Caco-2 (cell line): Measurements from ENCODE around the gene ZNF316. TPM values are rescaled to one million over a fixed set of nuclear protein-coding genes. Genes with fewer than 3 reads are reported as not detected.

Experiments
- BruUV-seq: library from RNA; stranded (reverse); fragments of 400-500 nt; replicated peaks from 2 replicates; lab custom pipeline; 2021; lab: Mats Ljungman, UMichigan
- CTCF ChIA-PET: fragments of 300-600 bp; sonication (Branson Sonifier 250); formaldehyde crosslinking; loops from one replicate; lab custom pipeline; 2022; ENCODE audit warnings: antibody characterized with exemption; lab: Charles Lee
- POLR2A ChIA-PET: fragments of 300-600 bp; sonication (Branson Sonifier 250); formaldehyde crosslinking; loops from one replicate; lab custom pipeline; 2022; ENCODE audit warnings: antibody characterized with exemption; lab: Charles Lee
- DNase-seq, 2 experiments: peaks; one replicate each; pipeline versions ENCODE4 v3.0.0 to v3.0.0-alpha.2; 2020 to 2022
- H3K27me3 ChIP-seq: replicated peaks from 2 replicates; pipeline ENCODE4 v1.6.0; 2011; ENCODE audit warnings: low read length; ENCODE audit not compliant: control insufficient read depth, insufficient read depth
- H3K36me3 ChIP-seq: 2 replicates; pipeline ENCODE4 v1.5.1; 2011; ENCODE audit warnings: low read length; ENCODE audit not compliant: control insufficient read depth, insufficient read depth
- H3K4me1 ChIP-seq: fragments of 250-450 bp; sonication (Bioruptor Pico); 2 replicates; pipeline ENCODE4 v1.5.1; 2020; ENCODE audit warnings: mild to moderate bottlenecking
- H3K4me3 ChIP-seq: 2 replicates; pipeline ENCODE4 v1.5.1; 2011; ENCODE audit warnings: low read depth, mild to moderate bottlenecking, control low read depth, low read length
- H3K9me3 ChIP-seq: fragments of 250-450 bp; sonication (Bioruptor Pico); 2 replicates; pipeline ENCODE4 v1.5.1; 2020; ENCODE audit warnings: mild to moderate bottlenecking, moderate library complexity
- H3K27ac Mint-ChIP-seq: one replicate; pipeline ENCODE4 v1.8.0; 2022; ENCODE audit warnings: mixed read lengths; ENCODE audit not compliant: unreplicated experiment
- H3K27me3 Mint-ChIP-seq: one replicate; pipeline ENCODE4 v1.8.0; 2022; ENCODE audit warnings: mixed read lengths; ENCODE audit not compliant: insufficient read depth, unreplicated experiment
- H3K36me3 Mint-ChIP-seq: one replicate; pipeline ENCODE4 v1.8.0; 2022; ENCODE audit warnings: mild to moderate bottlenecking, mixed read lengths; ENCODE audit not compliant: insufficient read depth, unreplicated experiment
- H3K4me1 Mint-ChIP-seq: one replicate; pipeline ENCODE4 v1.8.0; 2022; ENCODE audit warnings: low read depth, mixed read lengths; ENCODE audit not compliant: unreplicated experiment
- H3K4me3 Mint-ChIP-seq: one replicate; pipeline ENCODE4 v1.8.0; 2022; ENCODE audit warnings: mild to moderate bottlenecking, moderate library complexity, mixed read lengths; ENCODE audit not compliant: unreplicated experiment
- H3K9me3 Mint-ChIP-seq: one replicate; pipeline ENCODE4 v1.8.0; 2022; ENCODE audit warnings: mixed read lengths; ENCODE audit not compliant: unreplicated experiment
- intact Hi-C: fragments of 100-400 bp; cut with micrococcal nuclease; formaldehyde crosslinking; loops from one replicate; pipeline ENCODE4 v1.10.0; 2022; ENCODE audit not compliant: unreplicated experiment
- total RNA-seq: library from RNA; stranded (reverse); gene quantifications from 2 replicates; pipeline ENCODE4 v1.2.3, GENCODE V29; 2022
- TF ChIP-seq, protein P1 (sequence below), 2 experiments: fragments of 200-600 bp in 1 of 2; IDR thresholded peaks; 1 replicate in 1 of 2; 2 replicates in 1 of 2; pipeline versions ENCODE4 v1.5.1 to v1.8.0; 2011 to 2022; ENCODE audit warnings: antibody characterized with exemption in 1 of 2, control low read depth in 1 of 2, inconsistent platforms in 1 of 2, low read depth in 1 of 2, low read length in 1 of 2, mild to moderate bottlenecking in 1 of 2, moderate library complexity in 1 of 2; ENCODE audit not compliant: insufficient read depth in 1 of 2, severe bottlenecking in 1 of 2, unreplicated experiment in 1 of 2

Gene ZNF316
- total RNA-seq, 1 experiment from 2014 or later: 34.3 TPM

DNA sequence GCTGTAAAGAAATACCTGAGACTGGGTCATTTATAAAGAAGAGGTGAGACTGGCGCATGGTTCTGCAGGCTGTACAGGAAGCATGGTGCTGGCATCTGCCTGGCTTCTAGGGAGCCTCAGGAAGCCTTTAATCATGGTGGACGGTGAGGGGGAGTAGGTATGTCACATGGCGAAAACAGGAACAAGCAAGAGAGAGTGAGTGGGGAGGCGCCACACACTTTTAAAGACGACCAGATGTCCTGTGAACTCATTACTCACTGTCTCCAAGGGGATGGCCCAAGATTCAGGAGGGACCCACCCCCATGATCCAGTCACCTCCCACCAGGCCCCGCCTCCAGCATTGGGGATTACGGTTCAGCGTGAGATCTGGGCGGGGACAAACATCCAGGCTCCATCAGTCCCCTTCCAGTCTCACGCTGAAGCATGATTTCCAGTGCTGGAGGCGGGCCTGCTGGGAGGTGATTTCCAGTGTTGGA, 3.2 kb downstream of the ZNF316 start:
- Mint-ChIP-seq H3K36me3 (peaks cover 27% of the 10 kb centered on the region), H3K4me3 (no peak overlapping the region), H3K4me1 (peaks cover 11% of the 10 kb centered on the region), H3K9me3 (no peaks in the 10 kb centered on the region), H3K27me3 (no peaks in the 10 kb centered on the region), H3K27ac (no peak overlapping the region)
- CTCF ChIA-PET: interaction anchor here (0.6 kb wide), 1 partner anchor 1507 kb away, joined by 3 read pairs; no protein-coding TSS in a partner anchor
- Histone ChIP-seq H3K27me3 (no peaks in the 10 kb centered on the region), H3K4me1 (peaks cover 4% of the 10 kb centered on the region), H3K9me3 (no peaks in the 10 kb centered on the region), H3K4me3 (no peak overlapping the region), H3K36me3 (peaks cover 5% of the 10 kb centered on the region)
- no peak for DNase-seq
- intact Hi-C loops: no loop called here
- TF ChIP-seq, protein P1, sequence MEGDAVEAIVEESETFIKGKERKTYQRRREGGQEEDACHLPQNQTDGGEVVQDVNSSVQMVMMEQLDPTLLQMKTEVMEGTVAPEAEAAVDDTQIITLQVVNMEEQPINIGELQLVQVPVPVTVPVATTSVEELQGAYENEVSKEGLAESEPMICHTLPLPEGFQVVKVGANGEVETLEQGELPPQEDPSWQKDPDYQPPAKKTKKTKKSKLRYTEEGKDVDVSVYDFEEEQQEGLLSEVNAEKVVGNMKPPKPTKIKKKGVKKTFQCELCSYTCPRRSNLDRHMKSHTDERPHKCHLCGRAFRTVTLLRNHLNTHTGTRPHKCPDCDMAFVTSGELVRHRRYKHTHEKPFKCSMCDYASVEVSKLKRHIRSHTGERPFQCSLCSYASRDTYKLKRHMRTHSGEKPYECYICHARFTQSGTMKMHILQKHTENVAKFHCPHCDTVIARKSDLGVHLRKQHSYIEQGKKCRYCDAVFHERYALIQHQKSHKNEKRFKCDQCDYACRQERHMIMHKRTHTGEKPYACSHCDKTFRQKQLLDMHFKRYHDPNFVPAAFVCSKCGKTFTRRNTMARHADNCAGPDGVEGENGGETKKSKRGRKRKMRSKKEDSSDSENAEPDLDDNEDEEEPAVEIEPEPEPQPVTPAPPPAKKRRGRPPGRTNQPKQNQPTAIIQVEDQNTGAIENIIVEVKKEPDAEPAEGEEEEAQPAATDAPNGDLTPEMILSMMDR (IDR thresholded peaks at IDR 0.05; ENCODE audit: insufficient read depth in 1 of 2, low read depth in 1 of 2, low read length in 1 of 2, severe bottlenecking in 1 of 2, unreplicated experiment in 1 of 2): no peak
- POLR2A ChIA-PET: no interaction called here
- BruUV-seq: no TSS peak

DNA sequence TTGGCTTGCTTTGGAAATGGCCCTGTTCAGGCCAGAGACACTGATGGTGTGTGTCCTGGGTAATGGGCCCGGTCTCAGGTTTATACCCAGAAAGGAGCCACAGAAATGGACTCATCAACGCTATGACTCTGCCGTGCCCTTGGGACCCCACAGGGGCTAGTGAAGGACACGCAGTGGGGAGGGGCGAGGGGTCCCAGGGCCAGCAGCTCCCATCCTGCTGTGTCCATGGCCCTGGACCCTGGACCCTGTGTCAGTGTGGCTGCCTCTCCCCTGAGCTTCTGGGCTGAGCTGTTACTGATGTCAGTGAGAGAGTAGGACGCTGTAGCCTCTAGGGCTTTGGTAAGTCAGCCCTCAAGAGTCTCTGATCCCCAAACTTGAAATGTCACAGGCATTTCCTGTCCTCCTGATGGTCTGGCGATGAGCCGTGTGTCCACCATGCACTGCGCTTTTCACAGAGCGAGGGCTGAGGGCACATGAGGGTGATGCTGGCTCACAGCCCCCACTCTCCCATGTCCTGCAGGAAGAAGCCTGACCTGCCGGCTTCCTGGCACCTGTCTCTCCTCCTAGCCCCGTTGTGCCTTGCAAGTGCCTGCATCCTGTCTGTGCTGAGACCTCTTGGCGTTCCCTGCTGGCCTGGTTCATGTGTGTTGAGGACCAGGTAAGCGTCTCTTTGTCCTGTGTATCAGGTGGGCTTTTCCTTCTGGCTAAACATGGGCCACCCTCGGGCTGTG, 4.4 kb downstream of the ZNF316 start:
- intact Hi-C loops: no loop called here
- H3K36me3 ChIP-seq: peaks cover 5% of the 10 kb centered on the region
- H3K4me1 ChIP-seq: peaks cover under 1% of the 10 kb centered on the region; the same call in 1 of the 2 replicates
- no peak overlapping the region for H3K27ac Mint-ChIP-seq
- H3K4me3 Mint-ChIP-seq: no peak overlapping the region
- BruUV-seq: no TSS peak
- H3K36me3 Mint-ChIP-seq: peaks cover 36% of the 10 kb centered on the region
- no peak overlapping the region for H3K4me3 ChIP-seq
- H3K27me3 Mint-ChIP-seq: no peaks in the 10 kb centered on the region
- TF ChIP-seq, protein P1 (IDR thresholded peaks at IDR 0.05; ENCODE audit: insufficient read depth in 1 of 2, low read depth in 1 of 2, low read length in 1 of 2, severe bottlenecking in 1 of 2, unreplicated experiment in 1 of 2): no peak
- no peaks in the 10 kb centered on the region for H3K9me3 Mint-ChIP-seq
- CTCF ChIA-PET: no interaction called here
- H3K9me3 ChIP-seq: no peaks in the 10 kb centered on the region
- peaks cover 11% of the 10 kb centered on the region for H3K4me1 Mint-ChIP-seq
- POLR2A ChIA-PET: no interaction called here
- no peaks in the 10 kb centered on the region for H3K27me3 ChIP-seq
- no peak for DNase-seq

DNA sequence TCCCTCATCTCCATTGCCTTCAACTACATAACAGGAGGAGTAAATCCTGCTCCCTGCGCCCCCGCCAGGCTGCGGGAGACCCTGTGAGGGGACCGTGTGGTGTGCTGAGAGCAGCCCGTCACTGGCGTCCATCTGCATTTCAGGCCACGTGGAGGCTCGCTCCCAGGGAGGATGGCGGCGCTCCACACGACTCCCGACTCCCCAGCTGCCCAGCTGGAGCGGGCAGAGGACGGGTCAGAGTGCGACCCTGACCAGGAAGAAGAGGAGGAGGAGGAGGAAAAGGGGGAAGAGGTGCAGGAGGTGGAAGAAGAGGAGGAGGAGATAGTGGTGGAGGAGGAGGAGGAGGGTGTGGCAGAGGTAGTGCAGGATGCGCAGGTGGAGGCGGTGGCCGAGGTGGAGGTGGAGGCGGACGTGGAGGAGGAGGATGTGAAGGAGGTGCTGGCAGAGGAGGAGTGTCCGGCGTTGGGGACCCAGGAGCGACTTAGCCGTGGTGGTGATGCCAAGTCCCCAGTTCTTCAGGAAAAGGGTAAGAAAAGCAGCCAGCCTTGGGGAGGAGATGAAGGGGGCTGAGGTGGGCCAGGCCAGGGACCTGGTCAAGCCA, 5.2 kb downstream of the ZNF316 start:
- Histone ChIP-seq H3K4me1 (no peaks in the 10 kb centered on the region), H3K36me3 (peaks cover 6% of the 10 kb centered on the region)
- H3K36me3 Mint-ChIP-seq: peaks cover 38% of the 10 kb centered on the region

More for the DNA sequence above, 5.2 kb downstream of the ZNF316 start:
- Mint-ChIP-seq H3K4me1 (peaks cover 11% of the 10 kb centered on the region), H3K27ac (no peak overlapping the region), H3K4me3 (no peak overlapping the region), H3K27me3 (no peaks in the 10 kb centered on the region), H3K9me3 (no peaks in the 10 kb centered on the region)
- ChIA-PET POLR2A (interaction anchor here (0.5 kb wide), 1 partner anchor 15 kb away, joined by 3 read pairs; no protein-coding TSS in a partner anchor), CTCF (no interaction called here)
- DNase-seq: no peak
- Histone ChIP-seq H3K27me3 (no peaks in the 10 kb centered on the region), H3K9me3 (no peaks in the 10 kb centered on the region), H3K4me3 (no peak overlapping the region)
- intact Hi-C loops: no loop called here
- TF ChIP-seq, protein P1 (IDR thresholded peaks at IDR 0.05; ENCODE audit: insufficient read depth in 1 of 2, low read depth in 1 of 2, low read length in 1 of 2, severe bottlenecking in 1 of 2, unreplicated experiment in 1 of 2): no peak
- no TSS peak for BruUV-seq
